Kidney tubule cell (primary cell): Measurements from ENCODE around the gene BRIX1.
"Not testable (repeated sequence)": the region's sequence is repeated elsewhere in the genome, so short reads cannot be mapped to it uniquely, and the experiment has no call there.

ENCODE experiments used
- DNase-seq: peaks from one replicate; pipeline ENCODE4 v3.0.0-alpha.2; 2018; ENCODE audit warnings: low spot score

BRIX1 gene

GRCh38 chr5:34914671-34915138, 806 bp upstream of the BRIX1 start:
- no peak for DNase-seq

GRCh38 chr5:34915856-34916192, 313 bp downstream of the BRIX1 start:
- no peak for DNase-seq

DNA sequence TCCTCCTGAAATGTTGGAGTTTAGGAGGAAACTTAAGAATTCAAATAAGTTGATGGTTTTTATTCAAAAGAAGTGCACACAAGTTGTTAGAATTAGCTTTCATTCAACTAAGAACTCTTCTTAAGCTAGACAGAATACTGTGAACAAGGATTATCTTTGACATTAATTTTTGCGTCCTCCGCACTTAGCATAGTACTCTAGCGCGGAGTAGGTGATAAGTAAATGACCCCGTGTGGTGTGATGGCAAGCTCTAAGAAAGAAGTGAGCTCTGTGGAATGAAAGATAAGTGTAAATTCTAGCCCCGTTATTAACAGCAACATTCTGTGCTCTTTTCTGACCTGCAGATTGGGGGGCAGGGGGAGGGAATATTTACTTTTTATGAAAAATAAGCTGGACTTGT, 1.0 kb downstream of the BRIX1 start:
- DNase-seq, result no peak

DNA sequence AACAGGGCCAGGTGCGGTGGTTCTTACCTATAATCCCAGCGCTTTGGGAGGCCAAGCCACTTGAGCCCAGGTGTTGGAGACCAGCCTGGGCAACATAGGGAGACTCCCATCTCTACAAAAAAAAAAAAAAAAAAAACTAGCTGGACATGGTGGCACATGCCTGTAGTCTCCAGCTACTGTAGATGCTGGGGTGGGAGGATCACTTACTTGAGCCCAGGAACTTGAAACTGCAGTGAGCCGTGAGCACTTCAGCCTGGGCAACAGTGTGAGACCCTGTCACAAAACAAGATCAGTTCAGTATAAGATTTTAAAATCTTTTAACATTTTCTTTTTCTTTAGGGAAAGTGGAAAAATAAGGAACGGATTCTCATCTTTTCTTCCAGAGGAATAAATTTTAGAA, 2.5 kb downstream of the BRIX1 start:
- DNase-seq, result no peak

DNA sequence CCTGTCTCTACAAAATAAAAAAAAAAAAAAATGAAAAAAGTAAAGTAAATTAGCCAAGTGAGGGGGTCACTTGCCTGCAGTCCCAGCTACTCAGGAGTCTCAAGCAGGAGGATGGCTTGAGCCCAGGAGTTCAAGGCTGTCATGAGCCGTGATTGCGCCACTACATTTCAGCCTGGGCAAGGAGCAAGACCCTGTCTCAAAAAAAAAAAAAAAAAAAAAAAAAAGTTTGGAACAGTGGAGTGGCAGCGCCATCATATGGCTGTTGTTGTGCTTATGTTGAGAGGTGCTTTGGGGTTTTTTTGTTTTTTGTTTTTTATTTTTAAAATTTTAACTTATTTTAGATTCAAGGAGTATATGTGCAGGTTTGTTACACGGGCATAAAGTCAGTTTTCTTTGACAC, 3.6 kb downstream of the BRIX1 start:
- no peak for DNase-seq

DNA sequence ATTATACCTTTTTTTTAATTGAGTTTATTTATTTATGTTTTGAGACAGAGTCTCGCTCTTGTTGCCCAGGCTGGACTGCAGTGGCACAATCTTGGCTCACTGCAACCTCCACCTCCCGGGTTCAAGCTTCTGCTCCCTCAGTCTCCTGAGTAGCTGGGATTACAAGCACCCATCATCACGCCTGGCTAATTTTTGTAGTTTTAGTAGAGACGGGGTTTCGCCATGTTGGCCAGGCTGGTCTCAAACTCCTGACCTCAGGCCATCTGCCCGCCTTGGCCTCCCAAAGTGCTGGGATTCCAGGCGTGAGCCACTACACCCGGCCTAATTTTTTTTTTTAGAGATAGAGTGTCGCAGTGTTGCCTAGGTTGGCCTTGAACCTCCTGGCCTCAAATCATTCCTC, 7.7 kb downstream of the BRIX1 start:
- not testable (repeated sequence) for DNase-seq

DNA sequence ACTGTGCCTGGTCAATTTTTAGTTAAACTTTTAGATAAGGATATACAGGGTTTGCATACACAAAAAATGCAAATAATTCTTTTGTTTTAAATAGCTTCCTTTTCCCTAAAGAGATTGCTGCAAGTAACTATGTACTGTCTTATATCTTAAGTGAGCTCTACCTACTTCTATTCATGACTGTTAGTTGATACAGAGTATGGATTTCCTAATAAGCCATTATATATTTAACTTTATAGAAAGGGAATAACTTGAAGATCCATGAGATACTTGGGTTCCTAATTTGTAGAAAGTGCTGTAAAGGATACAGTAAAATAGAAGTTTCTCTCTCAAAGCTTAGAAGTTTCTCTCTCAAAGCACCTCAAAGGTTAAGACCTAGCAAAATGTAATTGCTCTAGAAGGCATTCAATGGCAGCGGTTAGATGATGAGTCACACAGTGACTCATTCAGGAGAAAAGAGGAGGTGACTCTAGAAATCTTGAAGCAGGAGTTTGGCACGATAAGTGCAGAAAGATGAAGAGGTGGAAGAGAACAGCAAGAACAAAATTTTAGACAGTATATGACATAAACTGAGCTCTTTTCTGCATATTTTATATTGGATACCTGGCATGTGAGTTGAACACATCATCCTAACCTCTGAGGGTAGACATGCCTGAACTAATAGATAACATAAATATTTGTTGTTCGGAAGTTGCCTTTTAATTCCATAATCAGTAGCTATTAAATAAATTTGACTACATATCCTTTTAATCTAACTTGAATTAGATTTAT, 8.4 kb downstream of the BRIX1 start:
- peak; percentile 85 for DNase-seq

GRCh38 chr5:34924462-34924765, 8.9 kb downstream of the BRIX1 start:
- DNase-seq, result no peak

- no peak for DNase-seq
Observed at GRCh38 chr5:34926318-34926888, 10.9 kb downstream of the BRIX1 start.

DNA sequence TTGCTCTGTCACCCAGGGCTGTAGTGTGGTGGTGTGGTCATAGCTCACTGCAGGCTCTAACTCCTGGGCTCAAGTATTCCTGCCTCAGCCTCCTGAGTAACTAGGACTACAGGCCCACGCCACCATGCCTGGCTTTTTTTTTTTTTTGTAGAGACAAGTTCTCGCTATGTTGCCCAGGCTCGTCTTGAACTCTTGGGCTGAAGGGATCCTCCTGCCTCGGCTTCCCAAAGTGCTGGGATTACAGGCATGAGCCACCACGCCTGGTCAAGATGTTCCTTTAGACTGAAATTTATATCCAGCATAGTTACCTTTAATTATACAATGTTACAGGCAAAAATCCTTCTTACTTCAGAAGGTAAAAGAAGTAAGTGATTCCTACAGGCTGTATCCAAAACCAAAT, 12.3 kb downstream of the BRIX1 start:
- no peak for DNase-seq

GRCh38 chr5:34928267-34928666, 12.8 kb downstream of the BRIX1 start:
- no peak for DNase-seq

DNA sequence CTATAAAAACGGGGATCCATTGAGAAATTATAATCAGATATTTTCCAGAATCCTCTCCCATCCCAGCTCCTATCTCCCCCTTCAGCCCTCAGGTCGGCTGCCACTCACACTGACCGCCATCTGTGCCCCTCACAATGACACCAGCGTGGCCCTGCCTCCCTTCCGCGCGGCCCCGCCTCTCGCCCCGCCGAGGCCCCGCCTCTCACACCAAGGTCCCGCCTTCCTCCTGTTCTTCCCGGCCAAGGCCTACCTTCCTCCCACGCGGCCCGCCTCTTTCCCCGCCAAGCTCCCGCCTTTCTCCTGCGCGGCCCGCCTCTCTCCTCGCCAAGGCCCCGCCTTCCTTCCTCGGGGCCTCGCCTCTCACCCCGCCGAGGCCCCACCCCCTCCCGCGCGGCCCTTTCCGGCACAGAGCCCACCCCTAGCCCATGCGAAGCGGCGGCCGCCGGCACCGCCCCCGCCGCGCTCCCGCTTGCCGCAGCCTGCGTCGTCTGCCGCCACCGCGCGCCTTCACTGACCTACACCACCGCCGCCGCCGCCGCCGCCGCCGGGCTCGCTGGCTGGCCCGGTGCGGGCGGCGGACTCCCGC, 13.7 kb downstream of the BRIX1 start, which contains the start of gene DNAJC21:
TSS of gene DNAJC21 (plus strand) at position 426 of the 586 bp plus-strand sequence. CDS start 261 bp downstream, outside the sequence.
- peak; percentile 98 for DNase-seq

DNA sequence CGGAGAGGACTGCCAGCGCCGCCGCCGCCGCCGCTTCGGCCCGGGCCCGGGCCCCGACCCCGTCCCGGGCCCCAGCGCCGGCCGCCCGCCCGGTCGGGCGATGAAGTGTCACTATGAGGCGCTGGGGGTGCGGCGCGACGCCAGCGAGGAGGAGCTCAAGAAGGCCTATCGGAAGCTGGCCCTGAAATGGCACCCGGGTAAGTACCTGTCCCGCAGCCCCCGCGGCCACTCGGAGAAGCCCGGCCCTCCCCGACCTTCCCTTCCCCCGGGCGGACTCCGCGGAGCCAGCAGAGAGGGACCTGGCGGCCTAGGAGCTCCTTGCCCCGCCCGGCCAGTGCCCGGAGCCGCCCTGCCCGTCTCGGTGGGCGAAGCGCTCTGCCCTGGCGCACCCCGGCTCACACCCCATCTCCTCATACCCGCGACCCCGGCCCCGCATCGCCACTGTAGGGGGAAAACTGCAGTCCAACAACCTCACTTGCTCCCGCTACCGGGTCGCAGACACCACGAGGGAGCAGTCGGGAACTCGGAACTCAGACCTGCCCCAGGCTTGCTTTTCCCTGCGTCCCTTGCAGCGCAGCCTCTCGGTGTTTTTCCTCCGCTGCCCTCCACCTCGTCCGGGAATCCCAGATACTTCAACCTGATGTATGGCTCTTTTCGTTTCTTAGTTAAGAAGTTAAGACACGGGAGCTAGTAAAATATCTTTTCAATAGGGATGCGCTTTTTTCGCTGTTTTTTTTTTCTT, 14.4 kb downstream of the BRIX1 start:
- peak; percentile 93 for DNase-seq

GRCh38 chr5:34930462-34930844, 14.9 kb downstream of the BRIX1 start:
- peak; percentile 29 for DNase-seq

- DNase-seq, result no peak
Observed at GRCh38 chr5:34930870-34931269, 15.4 kb downstream of the BRIX1 start.

DNA sequence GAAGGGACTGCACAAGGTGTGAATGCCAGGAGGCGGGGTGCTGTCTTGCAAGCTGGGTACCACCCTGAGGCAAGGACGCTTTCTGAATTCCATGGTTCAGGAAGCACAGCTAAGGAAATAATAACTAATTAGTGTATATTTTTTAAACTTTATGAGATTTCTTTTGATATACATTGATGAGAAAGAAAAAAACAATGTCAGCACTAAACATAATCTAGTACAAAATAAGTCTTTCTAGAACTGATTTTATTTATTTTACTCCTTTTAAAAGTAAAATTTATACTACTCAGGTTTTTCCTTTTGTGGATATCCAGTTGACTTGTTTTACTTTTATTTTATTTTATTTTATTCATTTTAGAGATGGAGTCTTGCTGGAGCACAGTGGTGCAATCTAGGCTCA, 17.4 kb downstream of the BRIX1 start:
- DNase-seq, result no peak

DNA sequence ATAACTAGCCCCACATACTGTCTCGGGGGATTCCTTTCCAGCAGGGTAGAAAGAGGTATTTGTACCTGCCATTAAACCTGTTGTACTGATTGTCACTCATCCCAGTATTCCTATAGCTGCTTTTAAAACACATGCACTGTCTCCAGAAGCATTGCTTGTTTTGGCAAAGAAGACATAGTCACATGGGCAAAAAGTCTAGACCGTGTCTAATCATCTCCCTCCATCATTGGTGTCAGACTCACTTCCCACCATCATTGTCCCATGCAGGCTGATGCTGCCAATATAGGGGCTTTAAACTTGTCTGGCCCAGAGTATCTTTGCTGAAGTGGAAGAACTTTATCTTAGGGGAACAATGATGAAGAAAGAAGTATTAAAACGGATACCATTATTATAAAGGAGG, 26.4 kb downstream of the BRIX1 start:
- DNase-seq, result no peak

- no peak for DNase-seq
Observed at GRCh38 chr5:34944044-34944443, 28.5 kb downstream of the BRIX1 start.

- no peak for DNase-seq
Observed at GRCh38 chr5:34944460-34945047, 29.0 kb downstream of the BRIX1 start.

DNA sequence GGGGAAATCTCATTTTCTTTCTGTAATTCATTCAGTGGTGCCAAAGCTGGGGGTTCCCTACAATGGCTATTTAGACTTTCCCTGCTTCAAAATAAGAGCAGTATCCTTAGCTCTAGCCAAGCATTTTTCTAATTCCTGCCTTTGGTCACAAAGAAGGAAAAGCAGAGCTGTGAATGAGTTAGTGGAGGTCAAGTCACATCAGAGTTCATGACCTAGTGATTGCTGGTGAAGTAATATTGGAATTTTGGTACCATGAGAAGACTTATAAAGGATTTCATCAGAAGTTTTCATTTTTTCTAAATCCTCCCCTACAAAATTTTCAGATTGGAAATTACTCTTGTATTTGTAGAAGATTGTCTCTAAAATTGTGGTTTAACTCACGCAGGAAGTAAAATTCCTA, 41.8 kb downstream of the BRIX1 start:
- no peak for DNase-seq

DNA sequence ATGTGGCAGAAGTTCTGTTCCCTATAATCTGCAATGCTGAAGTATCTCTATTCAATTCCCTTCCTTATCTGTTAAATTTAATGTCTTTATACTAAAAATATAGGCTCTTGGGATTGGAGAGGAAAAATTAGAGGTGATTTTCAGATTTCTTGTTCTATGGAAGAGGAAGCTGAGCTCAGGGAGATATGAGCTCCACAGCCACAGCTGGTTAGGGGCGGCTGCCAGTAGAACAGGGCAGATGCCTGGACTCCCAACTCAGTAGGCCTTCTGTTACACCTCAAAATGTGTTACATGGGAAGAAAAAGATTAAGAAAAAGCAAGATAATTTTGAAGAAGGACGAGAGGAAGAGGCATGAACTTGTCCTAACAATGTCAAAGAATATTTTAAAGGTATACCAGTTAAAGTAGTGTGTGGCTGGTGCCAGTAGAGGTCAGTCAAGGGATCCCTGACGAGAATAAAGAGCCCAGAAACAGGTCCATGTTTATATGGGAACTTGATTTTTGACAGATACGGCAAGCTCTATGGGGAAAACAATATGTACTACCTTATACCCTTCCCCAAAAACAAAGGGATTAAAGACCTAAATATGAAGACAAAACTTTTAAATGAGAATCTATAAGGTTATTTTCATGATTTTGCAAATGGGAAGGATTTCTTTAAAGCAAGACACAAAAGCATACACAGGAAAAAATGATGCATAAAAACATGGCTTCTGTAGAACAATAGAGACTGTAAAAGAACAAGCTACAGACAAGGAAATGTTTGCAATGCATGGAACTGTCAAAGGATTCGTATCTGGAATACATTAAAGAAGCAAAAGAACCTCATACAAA, 42.6 kb downstream of the BRIX1 start:
- peak; percentile 46 for DNase-seq

DNA sequence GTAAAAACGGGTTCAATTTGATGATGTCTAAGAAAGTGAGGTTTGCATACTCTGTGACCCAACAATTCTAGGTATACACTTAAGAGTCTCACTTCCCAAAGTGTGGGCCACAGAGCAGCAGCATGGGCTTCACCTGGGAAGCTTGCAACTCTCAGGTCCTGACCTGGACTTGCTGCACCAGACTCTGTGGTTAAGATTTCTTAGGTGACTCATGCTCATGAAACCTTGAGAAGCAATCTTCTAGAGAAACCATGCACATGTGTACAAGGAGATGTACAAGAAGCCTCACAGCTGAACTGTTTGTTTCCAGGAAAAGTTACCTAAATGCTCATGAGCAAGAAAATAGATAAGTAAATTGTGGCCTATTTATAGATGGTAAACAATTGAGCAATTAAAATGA, 43.8 kb downstream of the BRIX1 start:
- DNase-seq, result peak; percentile 79
